TTC549 (cell line): ENCODE measurements around the gene SOX30.

Experiments used
- FAIRE-seq: peaks from 2 replicates; lab custom pipeline; 2012; peaks lifted over from hg19 to GRCh38; lab: Jason Lieb, UNC

Gene SOX30

DNA sequence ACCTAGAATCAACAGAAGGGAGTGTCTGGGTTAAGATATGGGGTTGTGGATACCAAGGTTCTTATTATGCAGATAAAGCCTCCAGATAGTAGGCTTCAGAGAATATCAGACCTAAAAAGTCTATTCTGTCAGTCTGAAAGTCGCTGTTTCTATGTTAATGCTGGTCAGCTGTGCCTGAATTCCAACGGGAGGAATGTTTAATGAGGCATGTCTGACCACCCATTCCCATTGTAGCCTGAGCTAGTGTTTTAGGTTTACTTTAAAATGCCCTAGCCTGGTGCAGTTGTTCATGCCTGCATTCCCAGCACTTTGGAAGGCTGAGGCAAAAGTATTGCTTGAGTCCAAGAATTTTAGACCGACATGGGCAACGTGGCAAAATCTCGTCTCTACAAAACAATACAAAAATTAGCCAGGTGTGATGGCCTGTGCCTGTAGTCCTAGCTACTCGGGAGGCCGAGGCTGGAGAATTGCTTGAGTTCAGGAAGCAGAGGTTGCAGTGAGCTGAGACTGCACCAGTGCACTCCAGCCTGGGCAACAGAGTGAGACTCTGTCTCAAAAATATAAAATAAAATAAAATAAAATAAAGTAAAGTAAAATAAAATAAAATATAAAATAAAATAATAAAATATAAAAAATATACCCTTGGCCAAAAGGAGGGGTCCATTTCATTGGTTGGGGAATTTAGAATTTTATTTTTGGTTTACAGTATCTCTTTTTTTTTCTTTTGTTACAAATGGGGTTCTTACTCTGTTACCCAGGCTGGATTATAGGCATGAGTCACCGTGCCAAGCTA, 7.8 kb upstream of the SOX30 start:
- FAIRE-seq: no peak

DNA sequence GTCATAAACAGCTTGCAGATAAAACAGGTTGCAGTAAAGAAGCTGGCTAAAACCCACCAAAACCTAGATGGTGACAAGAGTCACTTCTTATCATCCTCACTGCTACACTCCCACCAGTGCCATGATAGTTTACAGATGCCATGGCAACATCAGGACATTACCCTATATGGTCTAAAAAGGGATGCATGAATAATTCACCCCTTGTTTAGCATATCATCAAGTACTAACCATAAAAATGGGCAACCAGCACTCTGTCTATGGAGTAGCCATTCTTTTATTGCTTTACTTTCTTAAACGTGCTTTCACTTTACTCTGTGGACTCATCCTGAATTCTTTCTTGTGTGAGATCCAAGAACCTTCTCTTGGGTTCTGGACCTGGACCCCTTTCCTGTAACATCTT, 6.7 kb upstream of the SOX30 start:
- FAIRE-seq: no peak

DNA sequence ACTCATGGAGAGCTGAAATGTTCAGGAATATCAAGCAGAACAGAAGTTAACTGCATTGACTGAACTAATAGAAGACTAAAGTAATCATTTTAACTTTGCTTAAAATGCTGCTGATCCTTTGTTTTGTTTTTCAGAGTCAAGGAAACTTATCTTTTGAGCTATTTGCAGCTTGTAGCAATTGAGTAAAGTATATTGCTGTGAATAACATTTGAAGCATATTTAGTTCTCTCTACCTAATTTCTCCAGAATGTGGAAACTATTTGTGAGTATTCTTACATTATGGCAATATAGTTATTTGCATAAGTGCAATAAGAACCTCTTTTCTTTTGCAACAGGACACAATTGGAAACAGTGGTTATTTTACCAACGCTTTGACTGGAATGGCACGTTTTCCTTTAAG, 5.3 kb upstream of the SOX30 start:
- no peak for FAIRE-seq

GRCh38 chr5:157651623-157652376, 438 bp downstream of the SOX30 start:
- FAIRE-seq: no peak

- FAIRE-seq: no peak
Observed at GRCh38 chr5:157650991-157651611, 1.1 kb downstream of the SOX30 start.

- FAIRE-seq: no peak
Observed at GRCh38 chr5:157649101-157649500, 3.1 kb downstream of the SOX30 start.

GRCh38 chr5:157648275-157648990, 3.8 kb downstream of the SOX30 start:
- FAIRE-seq: no peak

GRCh38 chr5:157640406-157641066, 11.7 kb downstream of the SOX30 start:
- FAIRE-seq: no peak

DNA sequence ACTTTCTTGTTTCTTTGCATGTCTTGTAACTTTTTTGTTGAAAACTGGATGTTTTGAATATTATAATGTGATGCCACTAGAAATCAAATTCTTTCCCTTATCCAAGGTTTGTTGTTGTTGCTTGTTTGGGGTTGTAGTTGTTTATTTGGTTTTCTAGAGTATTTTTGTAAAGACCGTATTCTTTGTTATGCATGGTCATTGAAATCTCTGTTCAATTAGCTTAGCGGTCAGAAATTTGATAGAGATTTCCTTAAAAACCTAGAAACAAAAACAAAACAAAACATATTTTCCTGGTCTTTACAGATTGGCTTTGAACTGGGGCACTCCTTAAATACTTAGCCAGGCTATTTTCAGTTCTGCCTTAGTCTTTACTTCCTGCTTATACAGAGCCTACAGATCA, 21.9 kb downstream of the SOX30 start:
- FAIRE-seq: no peak

GRCh38 chr5:157626831-157627230, 25.4 kb downstream of the SOX30 start:
- FAIRE-seq: no peak

GRCh38 chr5:157624144-157624543, 28.1 kb downstream of the SOX30 start:
- no peak for FAIRE-seq

DNA sequence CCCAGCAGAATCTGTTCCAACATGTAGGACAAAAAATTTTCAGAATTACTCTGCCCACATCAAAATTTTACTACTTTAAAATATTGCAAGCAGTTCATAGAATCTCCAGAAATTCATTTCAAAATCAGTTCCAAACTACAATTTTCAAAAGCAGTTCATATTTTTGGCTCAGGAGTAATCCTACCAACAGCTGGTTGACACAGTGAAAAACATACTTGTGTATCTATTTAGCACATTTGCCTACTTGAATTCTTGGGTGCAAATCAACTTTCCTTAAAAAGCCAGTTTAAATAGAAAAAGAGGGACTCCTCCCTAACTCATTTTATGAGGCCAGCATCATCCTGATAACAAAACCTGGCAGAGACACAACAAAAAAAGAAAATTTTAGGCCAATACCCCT, 31.5 kb downstream of the SOX30 start:
- FAIRE-seq: no peak

GRCh38 chr5:157618191-157618765, 34.0 kb downstream of the SOX30 start:
- FAIRE-seq: no peak

- FAIRE-seq: no peak
Observed at GRCh38 chr5:157616785-157617184, 35.5 kb downstream of the SOX30 start.

DNA sequence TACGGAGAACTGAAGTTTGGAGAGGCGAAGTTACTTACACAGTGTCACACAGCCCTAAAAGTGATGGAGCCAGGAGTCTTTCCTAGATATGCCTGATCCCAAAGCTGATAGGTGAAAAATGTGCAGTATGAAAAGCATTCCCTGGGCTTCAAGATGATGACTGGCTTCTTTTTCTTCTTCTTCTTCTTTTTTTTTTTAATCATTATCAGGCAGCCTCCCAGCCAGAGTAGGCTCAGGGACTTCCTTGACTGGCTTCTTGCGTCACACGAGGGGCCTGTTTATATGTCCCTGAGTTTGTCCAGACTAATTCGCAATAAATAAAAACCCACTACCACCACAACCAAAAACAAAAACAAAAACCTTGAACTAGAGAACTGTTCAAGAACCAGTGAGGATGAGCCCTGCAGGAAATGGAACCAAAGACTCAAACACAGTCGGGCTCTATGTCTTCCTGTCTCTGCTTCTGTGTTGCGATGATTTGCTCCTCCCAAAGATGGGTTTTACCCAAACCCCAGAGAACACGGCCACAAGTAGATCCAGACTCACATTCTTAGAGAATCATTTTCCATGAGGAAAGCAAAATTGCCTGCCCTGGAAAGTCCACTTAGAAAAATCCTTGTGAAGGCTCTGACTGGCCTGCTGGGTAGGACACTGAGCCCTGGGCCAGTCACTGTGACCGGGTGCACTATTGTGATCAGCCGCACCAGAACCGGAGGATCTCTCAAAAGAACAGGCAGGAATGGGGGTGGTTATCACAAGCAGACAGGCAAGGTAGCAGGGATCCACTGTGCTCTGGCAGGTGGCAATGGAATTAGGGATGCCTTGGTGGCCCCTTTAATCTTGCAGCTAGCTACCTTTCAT, 38.6 kb downstream of the SOX30 start:
- FAIRE-seq: no peak

GRCh38 chr5:157612581-157612980, 39.7 kb downstream of the SOX30 start:
- no peak for FAIRE-seq

GRCh38 chr5:157611571-157612476, 40.4 kb downstream of the SOX30 start:
- no peak for FAIRE-seq

GRCh38 chr5:157610990-157611389, 41.2 kb downstream of the SOX30 start:
- no peak for FAIRE-seq

DNA sequence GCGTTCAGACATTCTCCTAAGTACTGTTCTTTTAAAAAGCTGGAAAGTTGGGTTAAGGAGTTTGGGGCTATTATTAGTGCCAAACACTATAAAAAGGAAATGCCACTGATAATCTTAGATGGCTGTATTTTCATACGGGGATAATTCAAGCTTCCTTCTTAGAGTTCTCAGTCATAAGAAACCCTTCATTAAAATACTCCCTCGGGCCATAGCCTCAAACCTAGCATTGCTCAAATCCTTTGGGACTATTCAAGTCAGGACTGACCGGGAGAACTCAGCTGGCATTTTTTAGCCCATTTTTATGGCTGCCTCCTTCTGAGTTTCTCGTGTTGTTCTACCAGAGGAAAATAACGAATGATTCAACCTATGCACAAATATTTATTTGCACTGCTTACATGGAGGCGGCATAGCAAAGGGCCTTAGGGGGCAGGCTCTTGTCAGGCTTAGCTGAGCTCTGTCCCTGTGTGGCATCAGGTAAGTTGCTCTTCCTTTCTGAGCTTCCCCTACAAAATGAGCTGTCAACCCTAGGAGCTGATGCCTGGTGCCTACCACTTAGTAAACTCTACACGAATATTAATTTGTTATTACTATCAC, 43.2 kb downstream of the SOX30 start:
- no peak for FAIRE-seq
